ENCODE results near the gene PARVB.
A peak's percentile ranks its signal among the peaks of the same experiment; 100 is the strongest.

The PARVB gene

GRCh38 chr22:44193535-44193891 is 169.4 kb downstream of the PARVB start:
- no peak overlapping the region for H3K4me3 ChIP-seq (ENCODE audit: low read length)
- no peaks in the 10 kb centered on the region for H3K9me3 ChIP-seq (ENCODE audit: insufficient read depth, low read length)
- H3K79me2 ChIP-seq (ENCODE audit: low read length): no peaks in the 10 kb centered on the region
- no peak overlapping the region for H3K27ac ChIP-seq (ENCODE audit: low read length)
- peaks cover 27% of the 10 kb centered on the region for H3K4me1 ChIP-seq (ENCODE audit: low read length)
- H3K27me3 ChIP-seq (ENCODE audit: low read depth, low read length): peaks cover 71% of the 10 kb centered on the region
- no peak overlapping the region for H3K4me2 ChIP-seq (ENCODE audit: low read length)
- no peak overlapping the region for H2AFZ ChIP-seq (ENCODE audit: low read depth, low read length)
- H4K20me1 ChIP-seq (ENCODE audit: insufficient read depth, low read length): peaks cover 27% of the 10 kb centered on the region
- H3K9ac ChIP-seq (ENCODE audit: low read length): no peak overlapping the region
- TF ChIP-seq, protein P1, sequence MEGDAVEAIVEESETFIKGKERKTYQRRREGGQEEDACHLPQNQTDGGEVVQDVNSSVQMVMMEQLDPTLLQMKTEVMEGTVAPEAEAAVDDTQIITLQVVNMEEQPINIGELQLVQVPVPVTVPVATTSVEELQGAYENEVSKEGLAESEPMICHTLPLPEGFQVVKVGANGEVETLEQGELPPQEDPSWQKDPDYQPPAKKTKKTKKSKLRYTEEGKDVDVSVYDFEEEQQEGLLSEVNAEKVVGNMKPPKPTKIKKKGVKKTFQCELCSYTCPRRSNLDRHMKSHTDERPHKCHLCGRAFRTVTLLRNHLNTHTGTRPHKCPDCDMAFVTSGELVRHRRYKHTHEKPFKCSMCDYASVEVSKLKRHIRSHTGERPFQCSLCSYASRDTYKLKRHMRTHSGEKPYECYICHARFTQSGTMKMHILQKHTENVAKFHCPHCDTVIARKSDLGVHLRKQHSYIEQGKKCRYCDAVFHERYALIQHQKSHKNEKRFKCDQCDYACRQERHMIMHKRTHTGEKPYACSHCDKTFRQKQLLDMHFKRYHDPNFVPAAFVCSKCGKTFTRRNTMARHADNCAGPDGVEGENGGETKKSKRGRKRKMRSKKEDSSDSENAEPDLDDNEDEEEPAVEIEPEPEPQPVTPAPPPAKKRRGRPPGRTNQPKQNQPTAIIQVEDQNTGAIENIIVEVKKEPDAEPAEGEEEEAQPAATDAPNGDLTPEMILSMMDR (IDR thresholded peaks at IDR 0.05; ENCODE audit: low read depth, low read length): no peak
- TF ChIP-seq EZH2phosphoT487 (IDR thresholded peaks at IDR 0.05; ENCODE audit: low read depth): no peak
- no peaks in the 10 kb centered on the region for H3K36me3 ChIP-seq (replicated peaks; ENCODE audit: low read depth, low read length)

DNA sequence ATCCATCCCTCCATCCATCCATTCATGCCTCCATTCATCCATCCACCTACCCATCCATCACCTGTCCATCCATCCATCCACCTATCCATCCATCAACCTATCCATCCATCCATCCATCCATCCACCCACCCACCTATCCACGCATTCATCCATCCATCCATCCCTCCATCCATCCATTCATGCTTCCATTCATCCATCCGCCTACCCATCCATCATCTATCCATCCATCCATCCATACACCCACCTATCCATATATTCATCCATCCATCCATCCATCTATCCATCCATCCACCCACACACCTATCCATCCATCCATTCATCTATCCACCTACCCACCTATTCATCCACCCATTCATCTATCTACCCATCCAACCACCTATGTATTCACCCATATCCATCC is 170.5 kb downstream of the PARVB start:
- H4K20me1 ChIP-seq (ENCODE audit: insufficient read depth, low read length): peaks cover 27% of the 10 kb centered on the region
- no peak overlapping the region for H3K9ac ChIP-seq (ENCODE audit: low read length)
- H3K4me1 ChIP-seq (ENCODE audit: low read length): peaks cover 27% of the 10 kb centered on the region
- no peak overlapping the region for H3K27ac ChIP-seq (ENCODE audit: low read length)
- H3K36me3 ChIP-seq (replicated peaks; ENCODE audit: low read depth, low read length): no peaks in the 10 kb centered on the region
- no peaks in the 10 kb centered on the region for H3K9me3 ChIP-seq (ENCODE audit: insufficient read depth, low read length)
- H2AFZ ChIP-seq (ENCODE audit: low read depth, low read length): no peak overlapping the region
- H3K4me3 ChIP-seq (ENCODE audit: low read length): no peak overlapping the region
- no peak overlapping the region; the same call in 1 of the 2 replicates for H3K4me2 ChIP-seq (ENCODE audit: low read length)
- TF ChIP-seq, protein P1 (IDR thresholded peaks at IDR 0.05; ENCODE audit: low read depth, low read length): no peak
- H3K79me2 ChIP-seq (ENCODE audit: low read length): no peaks in the 10 kb centered on the region
- H3K27me3 ChIP-seq (ENCODE audit: low read depth, low read length): peaks cover 69% of the 10 kb centered on the region

DNA sequence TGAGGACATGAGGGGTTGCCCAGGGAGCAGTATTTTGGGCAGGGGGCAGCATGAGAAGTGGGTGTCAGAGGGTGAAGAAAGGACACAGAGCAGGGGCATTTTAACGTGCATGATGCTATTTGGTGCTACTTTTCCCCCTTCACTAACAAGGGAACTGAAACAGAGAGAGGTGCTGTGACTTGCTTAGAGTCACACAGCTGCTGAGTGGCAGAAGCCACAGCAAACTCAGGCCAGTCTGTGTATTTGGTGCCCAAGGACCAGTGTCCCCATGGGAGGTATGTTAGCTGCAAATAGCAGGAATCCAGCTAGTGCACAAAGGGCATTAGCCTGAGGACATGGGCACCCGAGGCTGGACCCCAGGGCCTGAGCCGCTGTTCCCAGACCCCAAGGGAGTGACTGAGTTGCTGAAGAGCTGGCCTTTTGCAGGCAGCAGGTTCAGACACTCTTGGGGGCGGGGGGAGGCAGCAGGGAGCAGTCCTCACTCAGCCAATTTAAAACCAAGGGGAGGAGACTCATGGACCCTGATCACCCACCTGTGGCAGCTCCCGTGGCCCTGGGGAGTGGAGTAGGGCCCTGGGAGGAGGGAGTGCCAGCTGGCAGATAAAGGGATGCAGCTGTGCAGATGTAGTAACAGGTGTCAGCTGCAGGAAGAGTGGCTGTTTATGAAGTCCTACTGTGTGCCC is 171.2 kb downstream of the PARVB start:
- Histone ChIP-seq H3K9me3 (ENCODE audit: insufficient read depth, low read length) (no peaks in the 10 kb centered on the region), H2AFZ (ENCODE audit: low read depth, low read length) (no peak overlapping the region), H3K36me3 (replicated peaks; ENCODE audit: low read depth, low read length) (no peaks in the 10 kb centered on the region), H3K27ac (ENCODE audit: low read length) (no peak overlapping the region), H3K4me3 (ENCODE audit: low read length) (no peak overlapping the region), H3K27me3 (ENCODE audit: low read depth, low read length) (peaks cover 67% of the 10 kb centered on the region), H3K4me2 (ENCODE audit: low read length) (peak overlapping the region; percentile 27), H4K20me1 (ENCODE audit: insufficient read depth, low read length) (peaks cover 27% of the 10 kb centered on the region), H3K4me1 (ENCODE audit: low read length) (peaks cover 27% of the 10 kb centered on the region), H3K79me2 (ENCODE audit: low read length) (no peaks in the 10 kb centered on the region), H3K9ac (ENCODE audit: low read length) (no peak overlapping the region)
- no peak for TF ChIP-seq EZH2phosphoT487 (IDR thresholded peaks at IDR 0.05; ENCODE audit: low read depth)
- TF ChIP-seq, protein P1 (IDR thresholded peaks at IDR 0.05; ENCODE audit: low read depth, low read length): no peak

- Histone ChIP-seq H3K9me3 (ENCODE audit: insufficient read depth, low read length) (no peaks in the 10 kb centered on the region), H2AFZ (ENCODE audit: low read depth, low read length) (no peak overlapping the region), H3K4me1 (ENCODE audit: low read length) (peaks cover 18% of the 10 kb centered on the region), H3K79me2 (ENCODE audit: low read length) (no peaks in the 10 kb centered on the region), H3K27me3 (ENCODE audit: low read depth, low read length) (peaks cover 62% of the 10 kb centered on the region), H3K4me2 (ENCODE audit: low read length) (no peak overlapping the region), H3K4me3 (ENCODE audit: low read length) (no peak overlapping the region), H3K27ac (ENCODE audit: low read length) (no peak overlapping the region), H3K9ac (ENCODE audit: low read length) (no peak overlapping the region), H3K36me3 (replicated peaks; ENCODE audit: low read depth, low read length) (no peaks in the 10 kb centered on the region), H4K20me1 (ENCODE audit: insufficient read depth, low read length) (peaks cover 22% of the 10 kb centered on the region)
- TF ChIP-seq, protein P1 (IDR thresholded peaks at IDR 0.05; ENCODE audit: low read depth, low read length): no peak
- no peak for TF ChIP-seq EZH2phosphoT487 (IDR thresholded peaks at IDR 0.05; ENCODE audit: low read depth)
Observed at GRCh38 chr22:44196241-44196640, 172.1 kb downstream of the PARVB start.
